Esophagus (tissue), 2 donors: Measurements from ENCODE around the gene COMMD4. TPM values are rescaled to one million over a fixed set of nuclear protein-coding genes. Genes with fewer than 3 reads are reported as not detected.

Experiments used
- H3K27ac ChIP-seq, 2 donors: one replicate each; pipeline ENCODE4 v1.5.1; 2013; ENCODE audit warnings: low read depth in 2 of 2, mild to moderate bottlenecking in 2 of 2, inconsistent platforms in 1 of 2, low read length in 1 of 2, moderate library complexity in 1 of 2
- H3K27me3 ChIP-seq, 2 donors: one replicate each; pipeline ENCODE4 v1.6.1; 2013; ENCODE audit warnings: low read length in 2 of 2, control low read depth in 1 of 2, mild to moderate bottlenecking in 1 of 2; ENCODE audit not compliant: insufficient read depth in 2 of 2, control insufficient read depth in 1 of 2
- H3K36me3 ChIP-seq, 2 donors: one replicate each; pipeline ENCODE4 v1.6.1; 2013; ENCODE audit warnings: low read length in 1 of 2; ENCODE audit not compliant: control insufficient read depth in 2 of 2, insufficient read depth in 2 of 2
- H3K4me1 ChIP-seq, 2 donors: one replicate each; pipeline ENCODE4 v1.6.1; 2013; ENCODE audit warnings: low read length in 1 of 2; ENCODE audit not compliant: control insufficient read depth in 2 of 2, insufficient read depth in 2 of 2
- H3K4me3 ChIP-seq, 2 donors: one replicate each; pipeline ENCODE4 v1.5.1; 2013; ENCODE audit warnings: low read length in 2 of 2, mild to moderate bottlenecking in 2 of 2, low read depth in 1 of 2, moderate library complexity in 1 of 2
- H3K9me3 ChIP-seq, 2 donors: one replicate each; pipeline ENCODE4 v1.6.1; 2013; ENCODE audit warnings: mild to moderate bottlenecking in 2 of 2, low read depth in 1 of 2, low read length in 1 of 2, moderate library complexity in 1 of 2; ENCODE audit not compliant: control insufficient read depth in 2 of 2, insufficient read depth in 1 of 2
- WGBS, 2 donors: extraction: QIAGEN DNeasy Blood & Tissue Kit; methylation state at CpG; one replicate each; pipeline ENCODE4 v1.1.7; 2013; 5-methylcytosine and 5-hydroxymethylcytosine counted together
- polyA plus RNA-seq, 2 donors: library from polyadenylated mRNA; stranded (reverse); fragments of 200-250 nt; gene quantifications; one replicate each; pipeline ENCODE4 v1.2.3, GENCODE V29; 2013
- donor health status: healthy with polysubstance abuse.
- donor health status: Bipolar disorder and iron deficiency.

Gene COMMD4
- polyA plus RNA-seq, 2 donors: 52.4 to 66.1 TPM

GRCh38 chr15:75361361-75361988 is 25.6 kb downstream of the COMMD4 start:
- Histone ChIP-seq H3K36me3 (peaks cover 14 to 60% of the 10 kb centered on the region in 2 donors), H3K4me1 (no peaks in the 10 kb centered on the region)
- 95 to 96% methylated on average over 10 of the region's 10 CpGs for WGBS, 2 donors

GRCh38 chr15:75361989-75362641 is 26.3 kb downstream of the COMMD4 start:
- Histone ChIP-seq H3K27ac (no peak overlapping the region), H3K9me3 (no peaks in the 10 kb centered on the region), H3K4me1 (no peaks in the 10 kb centered on the region), H3K4me3 (no peak overlapping the region), H3K36me3 (peaks cover 12 to 58% of the 10 kb centered on the region in 2 donors), H3K27me3 (no peaks in the 10 kb centered on the region)
- WGBS, 2 donors: 89 to 94% methylated on average over 13 of the region's 13 CpGs

More at GRCh38 chr15:75361361-75361988, 25.6 kb downstream of the COMMD4 start:
- Histone ChIP-seq H3K27me3 (no peaks in the 10 kb centered on the region), H3K27ac (no peak overlapping the region), H3K9me3 (no peaks in the 10 kb centered on the region), H3K4me3 (no peak overlapping the region)

DNA sequence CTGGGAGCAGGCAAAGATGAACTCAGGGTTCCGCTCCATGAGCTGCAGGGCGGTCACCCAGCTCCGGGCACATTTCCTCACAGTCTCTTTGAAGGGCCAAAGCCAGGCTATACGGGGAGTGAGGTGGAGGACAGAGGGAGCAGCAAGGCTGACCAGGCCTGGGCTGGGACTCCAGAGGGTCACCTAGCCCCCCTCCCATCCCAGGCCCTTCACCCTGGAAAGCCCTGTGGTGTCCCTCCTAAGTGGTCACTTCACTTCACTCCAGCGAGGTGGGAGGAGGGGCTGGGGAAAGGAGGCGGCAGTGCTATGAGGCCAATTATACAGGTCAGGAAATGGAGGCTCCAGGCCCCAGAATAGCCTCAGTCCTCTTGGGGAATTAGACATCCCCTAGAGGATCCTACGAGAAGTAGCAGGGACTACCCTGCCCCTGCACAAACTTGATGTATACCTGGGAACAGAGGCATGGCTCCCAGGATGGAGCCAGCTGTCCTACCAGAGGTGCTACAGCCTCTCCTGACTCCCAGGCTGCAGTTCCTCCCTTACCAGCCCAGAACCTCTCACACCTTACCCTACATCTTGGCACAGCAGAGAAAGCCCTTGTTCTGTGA is 26.9 kb downstream of the COMMD4 start:
- H3K27ac ChIP-seq: no peak overlapping the region
- H3K4me1 ChIP-seq: peaks cover 0 to 5% of the 10 kb centered on the region in 2 donors
- H3K36me3 ChIP-seq: peaks cover 12 to 58% of the 10 kb centered on the region in 2 donors
- no peaks in the 10 kb centered on the region for H3K27me3 ChIP-seq
- H3K9me3 ChIP-seq: no peaks in the 10 kb centered on the region
- 89 to 93% methylated on average over 7 of the region's 7 CpGs for WGBS, 2 donors
- no peak overlapping the region for H3K4me3 ChIP-seq

DNA sequence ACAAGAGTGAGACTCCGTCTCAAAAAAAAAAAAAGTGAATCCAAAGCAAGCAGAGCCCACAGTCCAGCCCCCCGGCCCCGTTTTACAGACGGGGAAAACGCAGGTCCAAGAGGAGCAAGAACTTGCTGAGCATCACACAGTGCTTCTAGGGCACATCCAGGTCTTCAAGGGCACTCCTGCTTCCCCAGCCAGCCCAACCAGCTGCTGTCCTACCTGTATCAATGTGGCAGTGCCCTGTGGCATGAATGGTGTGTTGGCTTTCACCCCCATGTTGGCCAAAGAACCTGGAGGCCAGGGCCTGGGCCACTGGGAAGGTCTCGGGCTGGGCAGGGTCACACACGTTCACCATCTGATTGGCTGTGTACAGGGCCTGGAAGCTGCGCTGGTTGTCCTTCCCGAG is 27.9 kb downstream of the COMMD4 start:
- no peak overlapping the region for H3K27ac ChIP-seq
- no peaks in the 10 kb centered on the region for H3K9me3 ChIP-seq
- H3K4me1 ChIP-seq: peaks cover 0 to 6% of the 10 kb centered on the region in 2 donors
- no peak overlapping the region for H3K4me3 ChIP-seq
- H3K36me3 ChIP-seq: peaks cover 12 to 49% of the 10 kb centered on the region in 2 donors
- no peaks in the 10 kb centered on the region for H3K27me3 ChIP-seq
- 92 to 95% methylated on average over 9 of the region's 9 CpGs for WGBS, 2 donors

DNA sequence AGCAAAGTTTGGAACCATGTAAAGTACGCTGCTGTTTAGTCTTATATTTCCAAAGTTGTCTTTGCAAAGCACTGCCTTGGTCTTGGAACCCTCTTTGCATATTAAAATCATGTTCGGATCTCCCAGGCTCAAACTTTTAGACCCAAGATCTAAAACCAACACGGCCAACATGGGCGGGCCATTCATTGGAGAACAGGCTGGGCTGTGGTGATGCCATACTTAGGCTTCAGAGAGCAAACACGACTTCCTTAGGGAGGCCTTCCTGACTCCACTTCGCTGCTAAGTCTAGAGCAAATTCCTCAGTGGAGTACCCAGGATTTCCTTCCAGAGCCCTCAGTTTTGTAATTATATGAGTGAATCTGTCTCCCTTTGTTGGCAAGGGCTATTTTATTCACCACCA is 29.0 kb downstream of the COMMD4 start:
- Histone ChIP-seq H3K27ac (no peak overlapping the region), H3K9me3 (no peaks in the 10 kb centered on the region), H3K27me3 (no peaks in the 10 kb centered on the region), H3K36me3 (peaks cover 7 to 39% of the 10 kb centered on the region in 2 donors), H3K4me1 (peaks cover 2 to 8% of the 10 kb centered on the region in 2 donors), H3K4me3 (no peak overlapping the region)
- 93 to 94% methylated on average over 6 of the region's 6 CpGs for WGBS, 2 donors

- Histone ChIP-seq H3K4me3 (no peak overlapping the region), H3K4me1 (peaks cover 2 to 8% of the 10 kb centered on the region in 2 donors), H3K27ac (no peak overlapping the region), H3K27me3 (no peaks in the 10 kb centered on the region), H3K9me3 (no peaks in the 10 kb centered on the region), H3K36me3 (peaks cover 7 to 33% of the 10 kb centered on the region in 2 donors)
- 90 to 93% methylated on average over 3 of the region's 3 CpGs for whole genome bisulfite sequencing, 2 donors
These were observed 30.3 kb downstream of the COMMD4 start for GRCh38 chr15:75366163-75366562.

DNA sequence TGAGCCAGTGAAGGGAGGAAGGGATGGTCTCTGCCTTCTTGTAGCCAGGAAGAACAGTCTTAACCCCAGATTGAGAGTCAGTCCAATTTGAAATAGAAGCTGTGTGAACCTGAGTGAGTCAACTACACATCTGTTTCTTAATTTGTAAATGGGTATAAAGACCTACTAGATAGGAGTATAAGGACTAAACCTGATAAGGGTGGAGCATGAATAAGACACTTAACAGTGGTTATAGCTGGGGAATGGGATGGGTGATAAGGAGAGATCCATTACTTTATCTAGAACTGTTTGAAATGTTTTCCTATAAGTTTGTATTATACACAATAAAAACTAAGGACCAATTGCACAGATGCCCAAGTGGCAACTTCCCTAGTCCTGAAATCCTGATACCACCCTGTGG is 31.1 kb downstream of the COMMD4 start:
- H3K9me3 ChIP-seq: no peaks in the 10 kb centered on the region
- peak overlapping the region in 1 of 2 donors; percentile 97 for H3K27ac ChIP-seq
- H3K4me1 ChIP-seq: peaks cover 2 to 8% of the 10 kb centered on the region in 2 donors
- H3K36me3 ChIP-seq: peaks cover 11 to 30% of the 10 kb centered on the region in 2 donors
- H3K27me3 ChIP-seq: no peaks in the 10 kb centered on the region
- H3K4me3 ChIP-seq: no peak overlapping the region

GRCh38 chr15:75367406-75367912 is 31.6 kb downstream of the COMMD4 start:
- Histone ChIP-seq H3K9me3 (no peaks in the 10 kb centered on the region), H3K27ac (peak overlapping the region in 1 of 2 donors; percentile 97), H3K4me1 (peaks cover 2 to 8% of the 10 kb centered on the region in 2 donors), H3K27me3 (no peaks in the 10 kb centered on the region), H3K4me3 (peak overlapping the region; percentile 81 to 83), H3K36me3 (peaks cover 11 to 27% of the 10 kb centered on the region in 2 donors)
- 37 to 40% methylated on average over 7 of the region's 7 CpGs for WGBS, 2 donors

DNA sequence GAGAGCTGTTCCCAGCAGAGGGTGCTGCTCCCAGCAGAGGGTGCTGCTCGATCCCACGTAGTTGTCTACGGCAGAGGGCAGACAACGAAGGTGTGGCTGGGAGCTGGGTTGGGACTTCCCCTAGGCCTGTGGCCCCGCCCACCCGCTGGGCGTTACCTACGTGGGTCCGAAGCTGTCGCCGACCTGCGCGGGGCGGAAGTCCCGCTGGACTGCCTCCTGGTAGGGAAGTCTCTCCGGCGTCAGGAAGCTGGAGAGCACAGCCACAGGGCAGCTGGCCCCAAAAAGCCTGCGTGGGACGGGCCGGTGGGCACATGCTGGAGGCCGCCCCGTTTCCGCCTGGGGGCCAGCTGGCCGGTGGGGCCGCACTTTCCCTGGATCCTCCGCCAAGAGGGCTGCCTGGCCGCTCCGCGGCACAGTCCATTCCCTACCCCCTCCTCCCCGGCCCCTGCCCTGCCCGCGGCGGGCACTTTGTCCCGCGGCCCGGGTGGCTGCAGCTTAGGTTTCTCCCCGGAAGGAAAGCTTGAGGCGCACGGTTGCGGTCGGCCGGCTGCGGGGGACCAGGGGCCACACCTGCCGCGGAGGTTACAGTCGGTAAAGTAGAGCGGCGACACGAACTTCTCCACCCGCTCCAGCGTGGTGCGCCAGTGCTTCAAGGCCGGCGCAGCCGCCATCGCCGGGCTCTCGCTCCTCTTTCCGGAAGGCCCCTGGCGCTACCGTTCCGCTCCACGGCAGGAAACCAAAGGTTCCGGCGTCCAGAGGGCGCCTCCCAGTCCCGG is 32.2 kb downstream of the COMMD4 start, which contains the start of gene MAN2C1:
Gene MAN2C1 (minus strand): TSS at position 695 of the 776 bp plus-strand sequence. CDS start 24 bp downstream, at position 671.
- 0 to 1% methylated on average over 53 to 67 of the region's 67 CpGs for WGBS, 2 donors
- no peaks in the 10 kb centered on the region for H3K27me3 ChIP-seq
- peak within 1 kb of the TSS; percentile 81 to 83 for H3K4me3 ChIP-seq
- peak within 1 kb of the TSS; percentile 97 to 99 for H3K27ac ChIP-seq
- H3K4me1 ChIP-seq: peaks cover 2 to 8% of the 10 kb centered on the region in 2 donors
- H3K9me3 ChIP-seq: no peaks in the 10 kb centered on the region
- H3K36me3 ChIP-seq: peaks cover 11 to 27% of the 10 kb centered on the region in 2 donors
